K562 (cell line): Measurements from ENCODE around the gene CDH16. TPM values are rescaled to one million over a fixed set of nuclear protein-coding genes. Genes with fewer than 3 reads are reported as not detected.
"Not testable (repeated sequence)": the region's sequence is repeated elsewhere in the genome, so short reads cannot be mapped to it uniquely, and the experiment has no call there.

Experiments used
- ATAC-seq: fragments of 200-7000 bp; cut with Tn5 transposase; 3 replicates; pipeline ENCODE4 v1.9.1; 2020; ENCODE audit warnings: moderate library complexity
- BruUV-seq: library from RNA; stranded (reverse); fragments of 400-500 nt; replicated peaks from 2 replicates; lab custom pipeline; 2021; lab: Mats Ljungman, UMichigan
- CTCF ChIA-PET: fragments of 300-600 bp; formaldehyde crosslinking; extraction: SDS; loops from one replicate; lab custom pipeline; 2021; ENCODE audit warnings: low intra/inter-chr PET ratio; lab: Yijun Ruan, JAX
- POLR2A ChIA-PET: fragments of 300-600, 350-650 bp; sonication (Branson Sonifier 250); formaldehyde crosslinking; extraction: SDS; loops from one replicate; lab custom pipeline; 2021; ENCODE audit warnings: antibody characterized with exemption, inconsistent platforms; lab: Yijun Ruan, JAX
- DNase-seq, 4 experiments: peaks; one replicate each; pipeline versions ENCODE4 v3.0.0 to v3.0.0-alpha.2; 2011 to 2018; ENCODE audit warnings: low spot score in 3 of 4, mixed read lengths in 3 of 4; ENCODE audit errors: extremely low read depth in 1 of 4
- FAIRE-seq: peaks from 2 replicates; lab custom pipeline; 2011; peaks lifted over from hg19 to GRCh38; lab: Jason Lieb, UNC
- H2AFZ ChIP-seq: 2 replicates; pipeline ENCODE4 v1.6.0; 2011; ENCODE audit warnings: low read depth, low read length, control low read depth, inconsistent platforms
- H3K27ac ChIP-seq: fragments of 200-600 bp; 3 replicates; pipeline ENCODE4 v1.8.0; 2011; ENCODE audit warnings: low read depth, mild to moderate bottlenecking, control low read depth, inconsistent platforms, low read length, moderate library complexity, mixed read lengths; ENCODE audit errors: extremely low read depth
- H3K27me3 ChIP-seq, 2 experiments: fragments of 300-600 bp in 1 of 2; 2 replicates in 1 of 2; 3 replicates in 1 of 2; pipeline versions ENCODE4 v1.6.0 to v1.8.0; 2011; ENCODE audit warnings: inconsistent platforms in 2 of 2, low read length in 2 of 2, mild to moderate bottlenecking in 1 of 2, mixed read lengths in 1 of 2, moderate library complexity in 1 of 2; ENCODE audit not compliant: control insufficient read depth in 2 of 2, insufficient read depth in 2 of 2
- H3K36me3 ChIP-seq: fragments of 300-600 bp; 3 replicates; pipeline ENCODE4 v1.8.0; 2011; ENCODE audit warnings: mild to moderate bottlenecking, low read length, inconsistent platforms; ENCODE audit not compliant: control insufficient read depth, insufficient read depth
- H3K4me1 ChIP-seq, 2 experiments: fragments of 200-600 bp in 1 of 2; replicated peaks in 1 of 2; 2 replicates in 1 of 2; 3 replicates in 1 of 2; pipeline versions ENCODE4 v1.5.1 to v1.8.0; 2011; ENCODE audit warnings: inconsistent platforms in 2 of 2, low read length in 2 of 2, mild to moderate bottlenecking in 1 of 2, mixed read lengths in 1 of 2, moderate library complexity in 1 of 2; ENCODE audit not compliant: control insufficient read depth in 2 of 2, insufficient read depth in 2 of 2
- H3K4me2 ChIP-seq: 2 replicates; pipeline ENCODE4 v1.6.1; 2011; ENCODE audit warnings: low read length, control low read depth, inconsistent platforms, mixed read lengths; ENCODE audit not compliant: insufficient read depth
- H3K4me3 ChIP-seq: fragments of 200-600 bp; sonication (generic), shearing (Covaris generic); 2 replicates; pipeline ENCODE4 v1.5.1; 2016; ENCODE audit warnings: control low read depth, inconsistent platforms
- H3K79me2 ChIP-seq: fragments of 200-600 bp; 3 replicates; pipeline ENCODE4 v1.8.0; 2011; ENCODE audit warnings: low read length, inconsistent platforms; ENCODE audit not compliant: control insufficient read depth, insufficient read depth
- H3K9ac ChIP-seq, 2 experiments: 2 replicates each; pipeline versions ENCODE4 v1.6.0 to v1.6.1; 2011; ENCODE audit warnings: low read depth in 2 of 2, low read length in 2 of 2, control low read depth in 1 of 2, inconsistent platforms in 1 of 2, mild to moderate bottlenecking in 1 of 2, mixed read lengths in 1 of 2; ENCODE audit not compliant: insufficient read depth in 1 of 2
- H3K9me1 ChIP-seq: one replicate; pipeline ENCODE4 v1.6.0; 2011; ENCODE audit warnings: inconsistent platforms, mild to moderate bottlenecking, low read length, moderate library complexity; ENCODE audit not compliant: control insufficient read depth, insufficient read depth
- H3K9me3 ChIP-seq: replicated peaks from 2 replicates; pipeline ENCODE4 v1.5.1; 2011; ENCODE audit warnings: low read depth, low read length, inconsistent platforms; ENCODE audit not compliant: control insufficient read depth, insufficient read depth
- H4K20me1 ChIP-seq: replicated peaks from 2 replicates; pipeline ENCODE4 v1.6.1; 2011; ENCODE audit warnings: low read length, inconsistent platforms, mixed read lengths; ENCODE audit not compliant: control insufficient read depth, insufficient read depth
- RBM25 ChIP-seq: fragments of 200-400 bp; formaldehyde crosslinking; IDR thresholded peaks from 2 replicates; pipeline ENCODE4 v1.6.1; 2018; ENCODE audit warnings: low read length, low read depth, moderate library complexity; ENCODE audit not compliant: severe bottlenecking
- SMARCC2 ChIP-seq: fragments of 450-650 bp; IDR thresholded peaks from 2 replicates; pipeline ENCODE4 v1.6.1; 2017; ENCODE audit warnings: antibody characterized with exemption, moderate library complexity, mild to moderate bottlenecking, low read depth
- TAL1 ChIP-seq: fragments of 450-650 bp; IDR thresholded peaks from 2 replicates; pipeline ENCODE4 v1.6.1; 2016; ENCODE audit warnings: mild to moderate bottlenecking
- ZC3H4 ChIP-seq: sonication (generic); formaldehyde crosslinking; IDR thresholded peaks from 2 replicates; pipeline ENCODE4 v1.9.0; 2021; ENCODE audit warnings: missing genetic modification reagents, borderline replicate concordance
- ZNF121 ChIP-seq: sonication (generic); formaldehyde crosslinking; conservative IDR thresholded peaks from 2 replicates; pipeline ENCODE4 v1.8.0; 2022; ENCODE audit warnings: missing genetic modification reagents
- ZNF184 ChIP-seq: sonication (generic); formaldehyde crosslinking; IDR thresholded peaks from 2 replicates; pipeline ENCODE4 v1.5.0; 2020; ENCODE audit warnings: missing genetic modification reagents
- WGBS: fragments of 100-300 bp; shearing (Covaris generic); methylation state at CpG from one replicate; pipeline ENCODE4 v1.1.6; 2016; ENCODE audit warnings: low coverage, mixed read lengths; ENCODE audit not compliant: insufficient coverage; ENCODE audit errors: missing lambda C conversion rate; 5-methylcytosine and 5-hydroxymethylcytosine counted together
- in situ Hi-C: fragments of 300-500 bp; cut with MboI; formaldehyde crosslinking; loops from 4 replicates; pipeline ENCODE4 v1.15.0; 2018; ENCODE audit warnings: inconsistent platforms, mixed read lengths
- intact Hi-C: fragments of 100-400 bp; cut with micrococcal nuclease; formaldehyde crosslinking; loops from 2 replicates; pipeline ENCODE4 v1.14.2; 2022
- polyA plus RNA-seq, 8 experiments: library from polyadenylated mRNA; depleted of rRNA in 4 of 8; stranded (reverse) in 5 of 8; unstranded in 3 of 8; fragments of >200 nt; fragmentation: Nextera tagmentation in 2 of 8; fragmentation: Illumina TruSeq in 1 of 8; extraction: Ambion mirVana in 2 of 8; extraction: Trizol in 1 of 8; gene quantifications; 2 replicates each; pipeline versions ENCODE4 v1.2.1 to v1.2.3, GENCODE V29; 2011 to 2014; ENCODE audit warnings: inconsistent platforms in 1 of 8, missing spikeins in 1 of 8
- total RNA-seq, 7 experiments: library from RNA; depleted of rRNA in 6 of 7; stranded (reverse); fragments of >200 nt in 6 of 7; fragmentation: Illumina TruSeq in 2 of 7; extraction: Trizol in 2 of 7; gene quantifications; 2 replicates each; pipeline versions ENCODE4 v1.2.1 to v1.2.3, GENCODE V29; 2011 to 2021; ENCODE audit warnings: low replicate concordance in 1 of 7
- TF ChIP-seq, protein P1 (sequence below): IDR thresholded peaks from 2 replicates; pipeline ENCODE4 v1.6.1; 2016; ENCODE audit warnings: missing genetic modification characterization, missing compliant biosample characterization
- TF ChIP-seq, protein P2 (sequence below), 2 experiments: fragments of 450-650 bp in 1 of 2; sonication (generic) in 1 of 2; formaldehyde crosslinking in 1 of 2; IDR thresholded peaks in 1 of 2; conservative IDR thresholded peaks in 1 of 2; 2 replicates each; pipeline versions ENCODE4 v1.6.1 to v1.8.1; 2016 to 2023; ENCODE audit warnings: mild to moderate bottlenecking in 2 of 2, moderate library complexity in 2 of 2, inconsistent platforms in 1 of 2, missing genetic modification reagents in 1 of 2

Gene CDH16
- total and polyA plus RNA-seq, 9 of the 15 experiments (the other 6 are each of a cell fraction or from before 2014, with no cell fraction given), result not detected

DNA sequence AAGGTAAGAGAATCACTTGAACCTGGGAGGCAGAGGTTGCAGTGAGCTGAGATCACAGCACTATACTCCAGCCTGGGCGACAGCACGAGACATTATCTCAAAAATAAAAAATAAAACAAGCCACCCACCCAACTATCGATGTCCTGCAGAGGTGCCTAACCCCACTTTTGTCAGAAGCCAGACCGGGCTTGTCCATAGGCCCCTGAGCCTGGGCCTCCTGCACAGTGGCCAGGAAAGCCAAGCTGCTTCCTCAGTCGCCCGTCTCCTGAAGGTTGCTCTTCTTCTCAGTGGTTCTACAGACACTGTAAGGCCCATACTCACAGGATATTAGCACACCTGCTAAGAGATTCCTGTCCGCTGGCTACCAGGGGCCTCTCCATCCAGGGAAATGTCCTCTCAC, 27.9 kb upstream of the CDH16 start (continued):
- TF ChIP-seq SMARCC2, result no peak
- no peak for TF ChIP-seq ZC3H4 (CRISPR knock-in tag)
- TF ChIP-seq, protein P1, sequence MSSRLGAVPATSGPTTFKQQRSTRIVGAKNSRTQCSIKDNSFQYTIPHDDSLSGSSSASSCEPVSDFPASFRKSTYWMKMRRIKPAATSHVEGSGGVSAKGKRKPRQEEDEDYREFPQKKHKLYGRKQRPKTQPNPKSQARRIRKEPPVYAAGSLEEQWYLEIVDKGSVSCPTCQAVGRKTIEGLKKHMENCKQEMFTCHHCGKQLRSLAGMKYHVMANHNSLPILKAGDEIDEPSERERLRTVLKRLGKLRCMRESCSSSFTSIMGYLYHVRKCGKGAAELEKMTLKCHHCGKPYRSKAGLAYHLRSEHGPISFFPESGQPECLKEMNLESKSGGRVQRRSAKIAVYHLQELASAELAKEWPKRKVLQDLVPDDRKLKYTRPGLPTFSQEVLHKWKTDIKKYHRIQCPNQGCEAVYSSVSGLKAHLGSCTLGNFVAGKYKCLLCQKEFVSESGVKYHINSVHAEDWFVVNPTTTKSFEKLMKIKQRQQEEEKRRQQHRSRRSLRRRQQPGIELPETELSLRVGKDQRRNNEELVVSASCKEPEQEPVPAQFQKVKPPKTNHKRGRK (tag), result no peak

DNA sequence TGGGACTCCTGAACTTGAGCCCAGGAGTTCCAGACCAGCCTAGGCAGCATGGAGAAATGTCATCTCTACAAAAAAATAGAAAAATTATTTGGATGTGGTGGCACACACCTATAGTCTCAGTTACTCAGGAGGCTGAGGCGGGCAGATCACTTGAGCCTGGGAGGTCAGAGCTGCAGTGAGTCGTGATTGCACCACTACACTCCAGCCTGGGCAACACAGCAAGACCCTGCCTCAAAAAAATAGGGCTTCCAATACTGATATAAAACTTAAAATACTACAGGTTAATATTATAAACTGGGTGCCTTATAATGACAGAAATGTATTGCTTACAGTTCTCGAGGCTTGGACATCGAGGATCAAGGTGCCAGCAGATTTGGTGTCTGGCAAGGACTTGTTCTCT, 27.3 kb upstream of the CDH16 start:
- no peak overlapping the region for H3K4me3 ChIP-seq

DNA sequence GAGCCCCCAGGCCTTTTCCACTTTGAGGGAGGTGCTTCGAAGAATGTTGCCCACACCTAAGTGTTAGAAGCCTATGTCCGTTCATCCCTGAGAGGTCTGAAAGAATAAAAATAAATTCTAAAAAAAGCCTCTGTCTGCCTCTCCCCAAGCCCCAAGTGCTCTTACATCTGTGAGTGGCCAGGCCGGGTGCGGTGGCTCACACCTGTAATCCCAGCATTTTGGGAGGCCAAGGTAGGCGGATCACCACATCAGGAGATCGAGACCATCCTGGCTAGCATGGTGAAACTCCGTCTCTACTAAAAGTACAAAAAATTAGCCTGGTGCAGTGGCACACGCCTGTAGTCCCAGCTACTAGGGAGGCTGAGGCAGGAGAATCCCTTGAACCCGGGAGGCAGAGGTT, 26.3 kb upstream of the CDH16 start:
- H3K4me2 ChIP-seq, H3K4me3 ChIP-seq, H3K27ac ChIP-seq, FAIRE-seq, H3K9me3 ChIP-seq, H3K79me2 ChIP-seq, DNase-seq, H3K9me1 ChIP-seq, ATAC-seq, H3K27me3 ChIP-seq, H2AFZ ChIP-seq, H3K9ac ChIP-seq, H4K20me1 ChIP-seq, in situ Hi-C loops, BruUV-seq: not testable (repeated sequence)
- ChIA-PET POLR2A (interaction anchor here (1.3 kb wide), 1 partner anchor 16 kb away, joined by 3 read pairs; the partner anchor contains the start of gene CES3), CTCF (interaction anchor here (0.6 to 0.7 kb wide), 3 partner anchors 50 to 472 kb away, joined by 3 read pairs; partner anchors contain the start of gene ZDHHC1)
- intact Hi-C loops, result loop anchor here (5.0 kb wide), 2 partner anchors 48 to 157 kb away; no protein-coding TSS in a partner anchor
- WGBS, result 73% methylated on average over 9 of the region's 9 CpGs
- Histone ChIP-seq H3K36me3 (peaks cover 40% of the 10 kb centered on the region; the same call in 2 of the 3 replicates), H3K4me1 (peaks cover 0 to 16% of the 10 kb centered on the region in 2 experiments; a peak in 1 of 5 replicates)

More for the DNA sequence above, 27.3 kb upstream of the CDH16 start:
- Histone ChIP-seq H3K4me1 (peaks cover 0 to 16% of the 10 kb centered on the region in 2 experiments; a peak in 1 of 5 replicates), H3K9me3 (no peaks in the 10 kb centered on the region), H3K27ac (no peak overlapping the region), H3K79me2 (no peaks in the 10 kb centered on the region)
- no peak for FAIRE-seq
- intact Hi-C loops (loop anchor here (2.0 to 5.0 kb wide), 3 partner anchors 31 to 156 kb away; no protein-coding TSS in a partner anchor), in situ Hi-C loops (no loop called here)
- peak; percentile 54 for TF ChIP-seq ZNF121 (CRISPR knock-in tag)
- TF ChIP-seq ZNF184 (CRISPR knock-in tag), result no peak
- TF ChIP-seq TAL1, result no peak
- TF ChIP-seq, protein P2, sequence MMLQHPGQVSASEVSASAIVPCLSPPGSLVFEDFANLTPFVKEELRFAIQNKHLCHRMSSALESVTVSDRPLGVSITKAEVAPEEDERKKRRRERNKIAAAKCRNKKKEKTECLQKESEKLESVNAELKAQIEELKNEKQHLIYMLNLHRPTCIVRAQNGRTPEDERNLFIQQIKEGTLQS (IDR thresholded peaks at IDR 0.05), result no peak
- TF ChIP-seq, protein P2 (CRISPR knock-in tag; conservative IDR thresholded peaks at IDR 0.05), result no peak
- TF ChIP-seq RBM25, result peak; percentile 11
- TF ChIP-seq, all 486 proteins: peak for 2
- no TSS peak for BruUV-seq
- ChIA-PET POLR2A (no interaction called here), CTCF (interaction anchor here (2.4 kb wide), 1 partner anchor 155 kb away, joined by 9 read pairs; no protein-coding TSS in a partner anchor)
- no peak overlapping the region for H3K4me2 ChIP-seq
- H2AFZ ChIP-seq, result no peak overlapping the region
- H3K27me3 ChIP-seq, result no peaks in the 10 kb centered on the region
- DNase-seq (no peak), ATAC-seq (no peak)
- no peaks in the 10 kb centered on the region for H4K20me1 ChIP-seq
- H3K36me3 ChIP-seq, result peaks cover 30% of the 10 kb centered on the region; the same call in 2 of the 3 replicates
- WGBS, result 46% methylated on average over 4 of the region's 4 CpGs
- H3K9ac ChIP-seq, result no peak overlapping the region
- H3K9me1 ChIP-seq, result no peaks in the 10 kb centered on the region
